ENCODE results near the gene MET. TPM values are rescaled to one million over a fixed set of nuclear protein-coding genes. Genes with fewer than 3 reads are reported as not detected.
"Not testable (repeated sequence)": the region's sequence is repeated elsewhere in the genome, so short reads cannot be mapped to it uniquely, and the experiment has no call there.

MET gene
- polyA plus RNA-seq, 3 donors = 38.6 to 53.2 (median 48.6) TPM

- no peak for DNase-seq
These were observed 18.8 kb upstream of the MET start for GRCh38 chr7:116653204-116653603.

DNA sequence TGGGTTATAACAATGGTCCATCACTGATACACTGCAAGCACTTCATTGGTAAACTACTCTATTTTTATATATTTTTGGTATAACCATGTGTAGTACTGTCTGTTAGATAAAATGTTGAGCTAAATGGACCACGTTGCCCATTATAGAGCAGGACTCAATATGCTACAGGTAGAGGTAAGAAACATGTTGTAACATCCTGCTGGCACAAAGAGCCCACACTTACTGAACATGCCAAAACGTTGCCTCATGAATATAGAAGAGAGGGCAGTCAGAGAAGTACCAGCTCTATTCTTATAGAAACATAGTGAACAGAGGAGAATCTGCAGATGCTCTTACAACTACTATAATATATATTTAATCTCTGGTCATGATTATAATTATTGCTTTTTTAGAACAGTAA, 18.4 kb upstream of the MET start:
- DNase-seq = no peak

GRCh38 chr7:116659248-116659647, 12.7 kb upstream of the MET start:
- DNase-seq = not testable (repeated sequence)

DNA sequence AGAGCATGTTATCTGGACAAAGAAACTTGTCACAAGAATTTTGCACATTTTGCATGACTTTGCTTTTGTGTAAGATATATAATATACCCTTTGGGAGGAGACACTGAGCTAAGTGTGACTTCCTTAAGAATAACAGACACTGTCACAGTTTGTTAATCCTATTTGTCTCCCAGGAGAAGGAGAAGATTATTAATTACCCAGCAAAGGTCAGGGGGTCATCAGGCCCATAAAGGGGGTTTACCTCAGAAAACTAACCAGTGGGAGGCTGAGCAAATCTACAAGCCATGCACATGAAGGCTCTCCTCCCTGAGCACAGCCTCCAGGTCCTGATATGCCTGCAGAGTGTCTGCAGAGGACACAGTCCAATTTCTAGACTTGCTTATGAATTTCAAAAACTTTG, 10.1 kb upstream of the MET start:
- DNase-seq = peak; percentile 72

- no peak for DNase-seq
These were observed 8.3 kb upstream of the MET start for GRCh38 chr7:116663744-116664143.

GRCh38 chr7:116665332-116665996, 6.5 kb upstream of the MET start:
- no peak for DNase-seq

DNA sequence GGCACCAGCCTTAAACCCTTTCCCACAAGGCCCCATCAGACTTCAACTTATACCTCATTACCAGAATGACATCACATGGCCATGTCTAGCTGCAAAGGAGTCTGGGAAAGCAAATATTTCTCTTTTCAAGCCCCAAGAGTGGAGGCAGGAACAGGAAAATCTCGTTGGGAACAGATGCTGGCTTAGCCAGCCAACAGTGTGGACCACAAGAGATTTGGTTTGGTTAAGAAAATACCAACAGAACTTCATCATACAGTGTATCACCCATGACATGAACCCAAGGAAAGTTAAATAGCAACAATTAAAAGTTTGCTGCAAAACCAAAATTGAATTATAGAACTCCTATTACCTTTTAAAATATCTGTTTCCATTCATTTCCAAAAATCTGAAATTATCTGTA, 2.2 kb upstream of the MET start:
- no peak for DNase-seq

GRCh38 chr7:116670409-116671015, 1.5 kb upstream of the MET start:
- DNase-seq = no peak

- DNase-seq = no peak
These were observed 885 bp upstream of the MET start for GRCh38 chr7:116671111-116671510.

DNA sequence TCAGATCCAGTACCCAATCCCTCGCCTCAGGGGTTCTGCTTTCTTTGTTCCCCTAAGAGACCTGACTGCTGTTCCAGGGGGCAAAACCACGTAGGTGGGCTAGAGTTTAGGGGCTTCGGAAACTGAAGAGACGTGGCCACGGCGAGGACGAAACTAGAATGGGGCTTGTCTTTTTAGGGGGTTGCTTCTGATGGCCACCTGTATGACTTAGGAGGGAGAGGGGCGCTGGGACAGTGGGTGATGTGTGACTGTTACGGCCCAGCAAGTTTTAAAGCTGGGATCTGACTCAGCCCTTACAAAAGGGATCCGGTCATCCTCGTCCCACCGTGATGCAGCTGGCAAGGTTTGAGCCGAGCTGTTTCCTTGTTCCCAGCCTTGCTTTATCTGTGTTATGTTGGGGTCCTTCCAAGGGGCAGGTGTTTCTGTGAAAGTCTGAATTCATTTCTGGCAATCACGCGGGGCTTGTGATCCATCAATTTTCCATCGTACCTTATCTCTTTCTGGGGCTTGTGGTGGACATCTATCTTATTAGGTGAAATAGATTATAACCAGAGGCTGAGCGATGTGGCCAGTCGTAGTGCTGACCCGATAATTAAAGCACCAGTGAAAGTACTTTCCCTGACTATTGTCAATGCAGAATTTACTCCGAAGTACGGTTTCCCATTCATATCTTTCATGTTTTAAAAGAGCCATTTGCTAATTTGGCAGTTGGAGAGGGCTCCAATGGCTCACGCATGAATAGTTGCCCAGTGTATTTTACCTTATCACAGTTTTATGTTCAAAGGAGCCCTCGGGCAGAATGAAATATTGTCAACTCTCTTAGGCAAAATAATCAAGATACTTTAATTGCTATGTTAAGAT, 830 bp downstream of the MET start:
- no peak for DNase-seq

DNA sequence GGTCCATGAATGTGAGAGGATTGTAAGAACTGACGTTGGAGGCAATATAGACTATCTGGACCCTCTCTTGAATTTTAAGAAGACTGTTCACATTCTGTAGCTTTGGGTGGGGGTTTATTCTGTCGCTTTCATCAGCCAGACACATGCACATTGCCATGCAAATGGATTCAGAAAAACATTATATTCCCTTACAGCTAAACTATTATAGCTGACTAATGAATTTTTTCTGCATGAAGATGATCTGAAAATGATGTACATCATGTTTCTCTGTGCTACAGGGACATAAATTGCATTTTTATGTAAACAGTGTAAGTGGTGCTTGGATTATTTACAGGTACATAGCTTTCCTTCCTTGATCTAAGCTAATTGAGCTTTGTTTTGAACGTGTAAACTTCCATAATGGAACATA, 1.5 kb downstream of the MET start:
- DNase-seq = no peak

GRCh38 chr7:116674508-116675173, 2.6 kb downstream of the MET start:
- no peak for DNase-seq

- no peak for DNase-seq
These were observed 3.9 kb downstream of the MET start for GRCh38 chr7:116675812-116676355.

DNA sequence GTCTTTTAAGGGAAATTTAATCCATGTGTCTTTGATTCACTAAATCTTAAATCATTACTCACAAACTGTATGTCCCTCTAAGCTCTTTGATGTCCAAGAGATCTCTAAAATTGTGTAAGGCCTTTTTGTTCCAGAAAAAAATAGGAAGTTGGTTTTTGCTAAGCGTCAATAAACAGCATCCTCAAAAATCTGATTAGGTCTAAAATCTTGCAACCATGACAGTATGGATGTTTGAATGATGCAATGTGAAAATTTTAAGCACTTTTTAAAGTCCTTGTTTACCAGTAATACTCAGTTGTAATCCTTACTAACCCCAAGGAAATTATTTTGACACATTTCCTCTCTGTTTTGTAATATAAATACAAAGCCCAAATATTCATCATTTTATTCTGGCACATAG, 6.8 kb downstream of the MET start:
- DNase-seq = no peak

DNA sequence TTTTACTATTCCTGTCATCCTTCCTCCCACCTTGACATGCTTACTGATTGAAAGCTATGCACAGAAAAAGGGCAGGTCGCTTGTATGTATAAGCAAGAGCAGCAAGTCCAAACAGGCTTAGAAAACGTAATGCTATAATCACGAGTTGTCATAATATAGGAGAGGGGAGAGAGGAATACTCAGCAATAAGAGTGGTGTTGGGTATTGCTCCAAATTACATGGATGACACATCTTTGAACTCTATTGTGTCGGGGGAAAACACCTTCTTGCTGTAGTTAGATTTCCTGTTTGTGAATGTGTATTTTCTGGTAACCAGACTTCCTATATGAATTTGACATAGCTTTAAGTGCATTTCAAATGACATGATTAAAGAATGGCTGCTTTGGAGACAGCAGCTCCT, 7.5 kb downstream of the MET start:
- DNase-seq = no peak

DNA sequence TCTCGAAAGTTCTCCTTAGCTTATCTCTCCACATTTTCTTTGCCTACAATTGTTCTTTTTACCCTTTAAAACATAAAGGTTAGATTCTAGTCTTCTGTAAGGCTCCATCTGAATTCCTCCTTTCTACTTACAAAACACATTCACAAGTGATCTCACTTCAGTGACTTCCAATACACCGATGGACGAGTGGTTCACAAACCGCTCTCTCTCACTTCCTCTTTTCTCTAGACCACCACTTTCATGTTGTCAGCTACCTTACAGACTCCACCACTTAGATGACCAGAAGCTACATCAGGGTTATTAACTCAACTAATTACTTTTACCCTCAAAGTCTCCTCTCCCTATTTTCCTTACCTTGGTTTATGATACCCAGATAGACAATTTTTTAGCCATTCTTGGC, 11.8 kb downstream of the MET start:
- no peak for DNase-seq

GRCh38 chr7:116686033-116686432, 14.0 kb downstream of the MET start:
- no peak for DNase-seq

- no peak for DNase-seq
These were observed 14.9 kb downstream of the MET start for GRCh38 chr7:116686812-116687419.

DNA sequence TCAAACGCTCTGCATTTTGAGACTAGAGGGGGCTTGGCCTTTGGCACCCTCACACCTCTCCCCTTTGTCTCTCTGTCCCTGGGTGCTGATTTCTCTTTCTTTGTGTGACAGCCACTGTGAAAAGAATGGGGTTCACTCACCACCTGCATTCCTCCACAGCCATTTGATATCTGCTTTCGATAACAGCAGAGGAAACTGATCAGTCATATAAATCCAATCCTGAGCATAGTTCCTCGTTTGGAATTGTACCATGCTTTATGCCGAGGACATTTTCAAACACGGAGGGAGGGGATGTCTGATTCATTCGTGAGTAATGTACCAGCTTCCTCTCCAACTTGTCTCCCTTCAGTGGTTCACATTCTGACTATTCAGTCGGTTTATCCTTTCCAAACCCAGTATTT, 15.8 kb downstream of the MET start:
- DNase-seq = no peak

DNA sequence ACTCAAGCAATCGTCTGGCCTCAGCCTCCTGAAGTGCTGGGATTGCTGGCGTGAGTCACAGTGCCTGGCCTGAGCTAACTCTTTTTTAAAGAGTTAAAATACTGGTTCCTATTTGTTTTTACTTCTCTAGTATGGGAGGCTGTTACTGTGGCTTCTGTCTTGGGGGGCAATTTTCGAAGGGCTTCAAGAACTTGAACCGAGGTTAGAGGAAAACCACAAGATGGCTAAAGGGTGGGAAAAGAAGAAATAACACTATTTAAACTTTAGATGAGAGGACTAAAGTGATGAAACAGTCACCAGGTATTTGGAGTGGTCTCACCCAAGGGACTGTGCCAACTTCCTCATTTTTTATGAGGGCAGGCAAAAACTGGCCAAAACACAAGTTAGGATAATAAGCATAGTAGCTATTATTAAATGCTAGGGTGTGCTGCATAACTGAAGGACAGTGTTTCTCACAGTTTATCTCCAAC, 17.8 kb downstream of the MET start:
- no peak for DNase-seq

- DNase-seq = no peak
These were observed 19.7 kb downstream of the MET start for GRCh38 chr7:116691664-116692063.

Data from renal pelvis (tissue), 4 donors.